NCI-H1436 treated with DMSO at 0.1 percent for 48 hours (cell line): ENCODE data around the gene PRICKLE3.

Experiments
- DNase-seq: peaks from one replicate; lab custom pipeline; 2025; lab: John Stamatoyannopoulos, UW

PRICKLE3 gene

GRCh38 chrX:49205443-49205842 lies 19.3 kb upstream of the PRICKLE3 start:
- DNase-seq, result no peak

- no peak for DNase-seq
Observed at GRCh38 chrX:49204709-49205108, 18.5 kb upstream of the PRICKLE3 start.

GRCh38 chrX:49204017-49204416 lies 17.8 kb upstream of the PRICKLE3 start:
- no peak for DNase-seq

- no peak for DNase-seq
Observed at GRCh38 chrX:49203536-49203935, 17.4 kb upstream of the PRICKLE3 start.

GRCh38 chrX:49202022-49202421 lies 15.8 kb upstream of the PRICKLE3 start:
- no peak for DNase-seq

- DNase-seq, result peak; percentile 15
Observed at GRCh38 chrX:49199906-49200771, 14.0 kb upstream of the PRICKLE3 start, which contains the start of gene SYP. TSS of gene SYP (minus strand) at chrX:49200193. CDS start at chrX:49200186, 7 bp downstream.

GRCh38 chrX:49199315-49199595 lies 13.1 kb upstream of the PRICKLE3 start:
- no peak for DNase-seq

GRCh38 chrX:49198540-49199314 lies 12.6 kb upstream of the PRICKLE3 start:
- DNase-seq, result no peak

GRCh38 chrX:49197543-49198087 lies 11.4 kb upstream of the PRICKLE3 start:
- DNase-seq, result no peak

GRCh38 chrX:49193542-49193964 lies 7.4 kb upstream of the PRICKLE3 start:
- DNase-seq, result no peak

- no peak for DNase-seq
Observed at GRCh38 chrX:49192722-49193328, 6.7 kb upstream of the PRICKLE3 start.

- no peak for DNase-seq
Observed at GRCh38 chrX:49191574-49192011, 5.4 kb upstream of the PRICKLE3 start.

GRCh38 chrX:49190821-49191573 lies 4.8 kb upstream of the PRICKLE3 start:
- DNase-seq, result peak; percentile 97

GRCh38 chrX:49189606-49190005 lies 3.4 kb upstream of the PRICKLE3 start:
- DNase-seq, result no peak

- no peak for DNase-seq
Observed at GRCh38 chrX:49188468-49189076, 2.4 kb upstream of the PRICKLE3 start.

- DNase-seq, result no peak
Observed at GRCh38 chrX:49187526-49187925, 1.4 kb upstream of the PRICKLE3 start.

- DNase-seq, result no peak
Observed at GRCh38 chrX:49187028-49187394, 838 bp upstream of the PRICKLE3 start.

GRCh38 chrX:49184294-49185281 lies 1.6 kb downstream of the PRICKLE3 start:
- DNase-seq, result peak; percentile 58

- DNase-seq, result no peak
Observed at GRCh38 chrX:49183701-49184281, 2.4 kb downstream of the PRICKLE3 start.

- no peak for DNase-seq
Observed at GRCh38 chrX:49179358-49179757, 6.8 kb downstream of the PRICKLE3 start.
